MM.1S (cell line): ENCODE data around the gene TOX2.
A peak's percentile ranks its signal among the peaks of the same experiment; 100 is the strongest.

Experiments
- DNase-seq: peaks from one replicate; pipeline ENCODE4 v3.0.0-alpha.2; 2015
- H2AFZ ChIP-seq: fragments of 300-600 bp; sonication (generic); 2 replicates; pipeline ENCODE4 v1.6.0; 2016; ENCODE audit warnings: antibody characterized with exemption, low read length
- H3F3A ChIP-seq: fragments of 300-600 bp; sonication (generic); 2 replicates; pipeline ENCODE4 v1.6.1; 2016; ENCODE audit warnings: mild to moderate bottlenecking, antibody characterized with exemption, low read length, moderate library complexity, mixed read lengths; ENCODE audit not compliant: insufficient read depth
- H3K27ac ChIP-seq: fragments of 300-600 bp; sonication (generic); 2 replicates; pipeline ENCODE4 v1.5.1; 2016; ENCODE audit warnings: mild to moderate bottlenecking, low read length
- H3K27me3 ChIP-seq: fragments of 300-600 bp; sonication (generic); replicated peaks from 2 replicates; pipeline ENCODE4 v1.6.0; 2016; ENCODE audit warnings: low read length; ENCODE audit not compliant: insufficient read depth
- H3K36me3 ChIP-seq: fragments of 300-600 bp; sonication (generic); replicated peaks from 2 replicates; pipeline ENCODE4 v1.6.1; 2016; ENCODE audit warnings: mild to moderate bottlenecking, low read length, mixed read lengths; ENCODE audit not compliant: insufficient read depth
- H3K4me1 ChIP-seq: fragments of 300-600 bp; sonication (generic); 2 replicates; pipeline ENCODE4 v1.6.1; 2016; ENCODE audit warnings: low read length, mixed read lengths
- H3K4me2 ChIP-seq: fragments of 300-600 bp; sonication (generic); 2 replicates; pipeline ENCODE4 v1.6.0; 2016; ENCODE audit warnings: low read depth, low read length
- H3K4me3 ChIP-seq: fragments of 300-600 bp; sonication (generic); 2 replicates; pipeline ENCODE4 v1.5.1; 2016; ENCODE audit warnings: low read length, mixed read lengths
- H3K79me2 ChIP-seq: fragments of 300-600 bp; sonication (generic); 2 replicates; pipeline ENCODE4 v1.6.1; 2016; ENCODE audit warnings: mixed run types, low read length, mixed read lengths
- H3K9ac ChIP-seq: fragments of 300-600 bp; sonication (generic); 2 replicates; pipeline ENCODE4 v1.6.1; 2016; ENCODE audit warnings: low read length, mixed read lengths
- H3K9me2 ChIP-seq: fragments of 300-600 bp; sonication (generic); replicated peaks from 2 replicates; pipeline ENCODE4 v1.6.1; 2016; ENCODE audit warnings: mild to moderate bottlenecking, low read length, mixed read lengths; ENCODE audit not compliant: insufficient read depth
- H3K9me3 ChIP-seq: fragments of 300-600 bp; sonication (generic); replicated peaks from 2 replicates; pipeline ENCODE4 v1.6.1; 2016; ENCODE audit warnings: mild to moderate bottlenecking, low read length, mixed read lengths; ENCODE audit not compliant: insufficient read depth
- H4K20me1 ChIP-seq: fragments of 300-600 bp; sonication (generic); 2 replicates; pipeline ENCODE4 v1.6.1; 2016; ENCODE audit warnings: mild to moderate bottlenecking, low read length, moderate library complexity, mixed read lengths; ENCODE audit not compliant: insufficient read depth
- EZH2 ChIP-seq: fragments of 300-600 bp; sonication (generic); optimal IDR thresholded peaks from 2 replicates; pipeline ENCODE3; 2017; ENCODE audit warnings: low read depth, mild to moderate bottlenecking, antibody characterized with exemption, low read length, mixed read lengths
- EZH2phosphoT487 ChIP-seq: fragments of 300-600 bp; sonication (generic); IDR thresholded peaks from 2 replicates; pipeline ENCODE4 v1.6.1; 2018; ENCODE audit warnings: antibody characterized with exemption, low read length
- TF ChIP-seq, protein P1 (sequence below): fragments of 300-600 bp; sonication (generic); IDR thresholded peaks from 2 replicates; pipeline ENCODE4 v1.5.1; 2016; ENCODE audit warnings: antibody characterized with exemption, low read length, mixed read lengths

Gene TOX2

DNA sequence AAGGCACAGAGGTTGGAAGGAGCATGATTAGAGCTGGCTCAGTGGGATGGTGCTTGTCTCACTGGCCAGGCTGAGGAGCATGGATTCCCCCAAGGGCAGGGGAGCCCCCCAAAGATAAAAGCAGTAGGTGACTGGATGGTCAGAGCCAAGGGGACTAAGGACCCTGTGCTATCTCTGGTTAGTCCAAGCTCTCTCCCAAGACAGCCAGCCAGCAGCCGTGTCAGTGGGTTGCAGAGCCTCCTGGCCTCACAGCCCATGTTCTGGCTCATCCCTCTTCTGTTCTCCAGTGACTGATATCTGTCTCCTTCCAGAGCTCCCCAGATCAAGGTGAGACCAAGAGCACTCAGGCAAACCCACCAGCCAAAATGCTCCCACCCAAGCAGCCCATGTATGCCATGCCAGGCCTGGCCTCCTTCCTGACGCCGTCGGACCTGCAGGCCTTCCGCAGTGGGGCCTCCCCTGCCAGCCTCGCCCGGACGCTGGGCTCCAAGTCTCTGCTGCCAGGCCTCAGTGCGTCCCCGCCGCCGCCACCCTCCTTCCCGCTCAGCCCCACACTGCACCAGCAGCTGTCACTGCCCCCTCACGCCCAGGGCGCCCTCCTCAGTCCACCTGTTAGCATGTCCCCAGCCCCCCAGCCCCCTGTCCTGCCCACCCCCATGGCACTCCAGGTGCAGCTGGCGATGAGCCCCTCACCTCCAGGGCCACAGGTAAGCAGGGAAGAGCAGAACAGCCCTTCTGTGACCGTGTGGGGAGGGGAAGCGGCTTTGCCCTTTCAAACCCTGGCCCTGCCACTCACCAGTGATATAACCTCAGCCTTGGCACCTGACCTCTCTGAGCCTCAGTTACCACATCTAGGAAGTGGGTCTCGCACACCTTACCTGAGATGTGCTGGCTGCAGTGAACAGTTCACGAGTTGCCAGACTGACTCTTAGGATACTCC lies 151.0 kb downstream of the TOX2 start:
- TF ChIP-seq EZH2phosphoT487 (no peak), EZH2 (no peak)
- TF ChIP-seq, protein P1, sequence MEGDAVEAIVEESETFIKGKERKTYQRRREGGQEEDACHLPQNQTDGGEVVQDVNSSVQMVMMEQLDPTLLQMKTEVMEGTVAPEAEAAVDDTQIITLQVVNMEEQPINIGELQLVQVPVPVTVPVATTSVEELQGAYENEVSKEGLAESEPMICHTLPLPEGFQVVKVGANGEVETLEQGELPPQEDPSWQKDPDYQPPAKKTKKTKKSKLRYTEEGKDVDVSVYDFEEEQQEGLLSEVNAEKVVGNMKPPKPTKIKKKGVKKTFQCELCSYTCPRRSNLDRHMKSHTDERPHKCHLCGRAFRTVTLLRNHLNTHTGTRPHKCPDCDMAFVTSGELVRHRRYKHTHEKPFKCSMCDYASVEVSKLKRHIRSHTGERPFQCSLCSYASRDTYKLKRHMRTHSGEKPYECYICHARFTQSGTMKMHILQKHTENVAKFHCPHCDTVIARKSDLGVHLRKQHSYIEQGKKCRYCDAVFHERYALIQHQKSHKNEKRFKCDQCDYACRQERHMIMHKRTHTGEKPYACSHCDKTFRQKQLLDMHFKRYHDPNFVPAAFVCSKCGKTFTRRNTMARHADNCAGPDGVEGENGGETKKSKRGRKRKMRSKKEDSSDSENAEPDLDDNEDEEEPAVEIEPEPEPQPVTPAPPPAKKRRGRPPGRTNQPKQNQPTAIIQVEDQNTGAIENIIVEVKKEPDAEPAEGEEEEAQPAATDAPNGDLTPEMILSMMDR, result no peak
- peaks cover 32% of the 10 kb centered on the region for H3K4me1 ChIP-seq
- no peak for DNase-seq
- H3K4me3 ChIP-seq, result no peak overlapping the region
- no peaks in the 10 kb centered on the region for H3K36me3 ChIP-seq
- no peaks in the 10 kb centered on the region for H3K9me2 ChIP-seq
- 0 out of 2 replicates have a peak, but pooled peaks cover 3% of the 10 kb centered on the region for H3K79me2 ChIP-seq
- no peak overlapping the region for H3K4me2 ChIP-seq
- H3F3A ChIP-seq, result peaks cover 32% of the 10 kb centered on the region
- H2AFZ ChIP-seq, result no peak overlapping the region
- H3K9ac ChIP-seq, result no peak overlapping the region
- H3K9me3 ChIP-seq, result no peaks in the 10 kb centered on the region
- no peak overlapping the region for H3K27ac ChIP-seq
- no peaks in the 10 kb centered on the region for H3K27me3 ChIP-seq
- no peaks in the 10 kb centered on the region for H4K20me1 ChIP-seq

DNA sequence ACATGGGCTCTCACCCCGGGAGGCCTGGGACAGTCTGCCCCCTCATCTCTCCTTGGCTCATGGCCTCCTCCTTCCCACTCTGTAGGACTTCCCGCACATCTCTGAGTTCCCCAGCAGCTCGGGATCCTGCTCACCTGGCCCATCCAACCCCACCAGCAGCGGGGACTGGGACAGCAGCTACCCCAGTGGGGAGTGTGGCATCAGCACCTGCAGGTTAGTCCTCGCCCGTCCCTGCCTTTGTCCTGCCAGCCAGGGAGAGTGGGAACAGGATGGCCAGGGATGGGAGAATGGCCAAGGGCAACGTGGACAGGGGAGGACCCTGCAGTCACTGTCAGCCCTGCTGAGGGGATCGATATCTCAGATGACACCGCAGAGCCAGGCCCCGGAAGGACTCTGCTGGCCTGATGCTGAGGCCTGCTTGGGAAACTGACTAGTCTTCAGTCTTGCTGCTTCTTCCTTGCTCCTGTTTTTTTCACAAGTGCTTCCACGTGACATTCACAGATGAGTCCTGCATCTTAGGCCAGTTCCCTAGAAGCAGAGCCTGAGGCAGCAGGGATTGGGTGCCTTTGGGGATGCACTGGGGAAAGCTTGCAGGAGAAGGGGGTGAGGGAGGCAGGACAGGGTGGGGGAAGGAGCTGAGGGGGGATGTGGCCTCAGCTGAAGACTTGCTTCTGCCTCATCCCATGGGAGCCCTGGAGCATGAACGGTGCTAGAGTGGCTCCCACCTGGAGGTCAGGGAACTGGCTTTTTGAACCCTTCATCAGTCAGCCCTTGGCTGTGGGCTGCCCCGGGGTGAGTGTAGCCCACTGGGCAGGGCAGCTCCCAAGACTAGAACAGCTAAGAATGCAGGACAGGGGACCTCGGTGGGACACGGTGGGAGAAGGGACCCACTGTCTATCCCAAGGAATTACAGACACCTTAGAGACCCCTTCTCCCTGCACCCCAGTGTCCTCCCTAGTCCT lies 152.3 kb downstream of the TOX2 start:
- H3K27me3 ChIP-seq, result no peaks in the 10 kb centered on the region
- H3K79me2 ChIP-seq, result 0 out of 2 replicates have a peak, but pooled peaks cover 3% of the 10 kb centered on the region
- H3K9me3 ChIP-seq, result no peaks in the 10 kb centered on the region
- H3K9me2 ChIP-seq, result no peaks in the 10 kb centered on the region
- TF ChIP-seq, protein P1, result no peak
- TF ChIP-seq EZH2 (no peak), EZH2phosphoT487 (no peak)
- H3K9ac ChIP-seq, result peak overlapping the region; percentile 100; the same call in 1 of the 2 replicates
- peak overlapping the region; percentile 99 for H3K27ac ChIP-seq
- H3F3A ChIP-seq, result peaks cover 34% of the 10 kb centered on the region
- H2AFZ ChIP-seq, result no peak overlapping the region
- no peaks in the 10 kb centered on the region for H3K36me3 ChIP-seq
- H4K20me1 ChIP-seq, result no peaks in the 10 kb centered on the region
- DNase-seq, result no peak
- H3K4me2 ChIP-seq, result no peak overlapping the region
- H3K4me3 ChIP-seq, result no peak overlapping the region
- peaks cover 42% of the 10 kb centered on the region for H3K4me1 ChIP-seq

DNA sequence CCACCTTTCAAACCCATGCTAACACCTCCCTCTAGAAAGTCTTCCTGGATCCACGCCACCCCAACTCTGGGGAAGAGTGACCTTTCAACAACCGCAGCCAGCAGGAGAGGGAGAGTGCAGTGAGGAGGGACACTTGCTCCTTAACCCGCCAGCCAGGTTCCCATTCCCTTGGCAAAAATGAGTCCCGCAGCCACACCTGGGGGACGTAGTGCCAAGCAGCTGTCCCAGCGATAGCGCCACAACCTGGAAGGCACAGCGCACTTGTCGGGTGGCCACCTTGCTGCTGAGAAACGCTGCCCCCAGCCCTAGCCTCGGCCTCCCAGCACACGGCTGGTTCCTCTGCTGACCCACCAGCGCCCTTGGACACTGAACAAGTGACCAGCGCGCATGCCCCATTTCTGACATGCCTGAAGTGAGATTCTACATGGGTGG lies 153.0 kb downstream of the TOX2 start:
- peak overlapping the region; percentile 100 for H3K9ac ChIP-seq
- H3K4me2 ChIP-seq, result peak overlapping the region; percentile 100
- peaks cover 42% of the 10 kb centered on the region for H3K4me1 ChIP-seq
- H3K36me3 ChIP-seq, result no peaks in the 10 kb centered on the region
- no peak for DNase-seq
- no peak overlapping the region for H2AFZ ChIP-seq
- H3K9me3 ChIP-seq, result no peaks in the 10 kb centered on the region
- peaks cover 34% of the 10 kb centered on the region for H3F3A ChIP-seq
- peak overlapping the region; percentile 99 for H3K27ac ChIP-seq
- peak overlapping the region; percentile 64; the same call in 1 of the 2 replicates for H3K4me3 ChIP-seq
- 0 out of 2 replicates have a peak, but pooled peaks cover 3% of the 10 kb centered on the region for H3K79me2 ChIP-seq
- no peaks in the 10 kb centered on the region for H4K20me1 ChIP-seq
- H3K9me2 ChIP-seq, result no peaks in the 10 kb centered on the region
- no peaks in the 10 kb centered on the region for H3K27me3 ChIP-seq
- TF ChIP-seq EZH2phosphoT487 (no peak), EZH2 (no peak)
- TF ChIP-seq, protein P1, result no peak
